Subcutaneous adipose tissue (tissue), 4 donors: ENCODE measurements around the gene DDX54. TPM values are rescaled to one million over a fixed set of nuclear protein-coding genes. Genes with fewer than 3 reads are reported as not detected.

Experiments
- CTCF ChIP-seq: fragments of 450-650 bp; IDR thresholded peaks from one replicate; pipeline ENCODE4 v1.5.1; 2016; ENCODE audit warnings: low read depth, mild to moderate bottlenecking, control low read depth, antibody characterized with exemption, moderate library complexity
- total RNA-seq, 4 donors: library from RNA; depleted of rRNA; stranded (reverse); fragments of >200 nt; gene quantifications; one replicate each; pipeline ENCODE4 v1.1.0, GENCODE V29; 2016

Gene DDX54
- total RNA-seq, 4 donors from 2014 or later = 27.7 to 107 (median 46.2) TPM

GRCh38 chr12:113171543-113171942 is 13.7 kb downstream of the DDX54 start:
- no peak for TF ChIP-seq CTCF

GRCh38 chr12:113170926-113171325 is 14.4 kb downstream of the DDX54 start:
- no peak for TF ChIP-seq CTCF

- no peak for TF ChIP-seq CTCF
Measured at GRCh38 chr12:113170457-113170856, 14.8 kb downstream of the DDX54 start.

- no peak for TF ChIP-seq CTCF
Measured at GRCh38 chr12:113169697-113170096, 15.6 kb downstream of the DDX54 start.

- TF ChIP-seq CTCF = no peak
Measured at GRCh38 chr12:113167868-113168267, 17.4 kb downstream of the DDX54 start.

- no peak for TF ChIP-seq CTCF
Measured at GRCh38 chr12:113165521-113166450, 19.5 kb downstream of the DDX54 start.

GRCh38 chr12:113164014-113164413 is 21.3 kb downstream of the DDX54 start:
- TF ChIP-seq CTCF = no peak
